ENCODE data around the gene TEX52. TPM values are rescaled to one million over a fixed set of nuclear protein-coding genes. Genes with fewer than 3 reads are reported as not detected.

TEX52 gene
- total and polyA plus RNA-seq, 2 of the 13 experiments (the other 11 are each of a cell fraction or from before 2014, with no cell fraction given) = 0.05 TPM; not detected in 1

DNA sequence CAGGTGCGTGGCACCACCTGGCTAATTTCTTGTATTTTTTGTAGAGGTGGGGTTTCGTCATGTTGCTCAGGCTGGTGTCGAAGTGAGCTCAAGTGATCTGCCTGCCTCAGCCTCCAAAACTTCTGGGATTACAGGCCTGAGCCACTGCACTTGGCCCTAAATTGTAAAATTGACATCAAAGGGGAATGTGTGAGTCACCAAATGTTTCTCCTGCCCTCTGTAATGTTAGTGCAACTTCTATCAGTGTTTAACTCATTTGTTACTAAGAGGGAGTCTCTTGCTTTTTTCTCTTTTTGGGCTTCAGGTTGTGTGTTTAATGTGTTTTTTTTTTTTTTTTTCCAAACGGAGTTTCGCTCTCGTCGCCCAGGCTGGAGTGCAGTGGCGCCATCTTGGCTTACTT is 36.2 kb upstream of the TEX52 start:
- no peak for FAIRE-seq
- Histone ChIP-seq H4K20me1 (ENCODE audit: insufficient read depth, low read length) (no peaks in the 10 kb centered on the region), H3K36me3 (replicated peaks in 1 of 2; ENCODE audit: control insufficient read depth in 1 of 2, insufficient read depth in 2 of 2, low read length in 2 of 2) (peaks cover 0 to 4% of the 10 kb centered on the region in 2 experiments; a peak in 1 of 5 replicates), H3K4me2 (ENCODE audit: low read depth, low read length) (peak overlapping the region; percentile 18; the same call in 1 of the 2 replicates), H3K9me3 (ENCODE audit: low read length) (no peaks in the 10 kb centered on the region), H2AFZ (ENCODE audit: low read length) (no peak overlapping the region), H3K79me2 (ENCODE audit: insufficient read depth, low read length) (peaks cover 26% of the 10 kb centered on the region), H3K4me3 (replicated peaks in 1 of 3; ENCODE audit: insufficient read depth in 1 of 3, low read depth in 2 of 3, low read length in 3 of 3) (no peak overlapping the region; a peak in 1 of 6 replicates), H3K27ac (ENCODE audit: extremely low read length, insufficient read depth, low read length) (no peak overlapping the region), H3K9ac (ENCODE audit: insufficient read depth, low read depth, low read length) (no peak overlapping the region), H3K4me1 (ENCODE audit: insufficient read depth, low read length) (peaks cover 45% of the 10 kb centered on the region), H3K27me3 (ENCODE audit: control insufficient read depth in 1 of 2, insufficient read depth in 2 of 2, low read length in 2 of 2) (no peaks in the 10 kb centered on the region)
- CTCF ChIA-PET (ENCODE audit: low intra/inter-chr PET ratio, low total read pairs) = no interaction called here
- 87% methylated on average over 8 of the region's 8 CpGs for WGBS (ENCODE audit: low lambda C conversion rate)
- no peak for ATAC-seq
- BruUV-seq (replicated peaks) = no TSS peak
- in situ Hi-C loops (cut with HindIII; ENCODE audit: extremely low pct_ligation_motif_present, low pct_unique_long_range_greater_than_20kb) = no loop called here
- intact Hi-C loops (cut with micrococcal nuclease; ENCODE audit: unreplicated experiment) = loop anchor here (5.0 kb wide), 1 partner anchor 69 kb away; no protein-coding TSS in a partner anchor
- TF ChIP-seq KAT7 (CRISPR knock-in tag; IDR thresholded peaks at IDR 0.05; ENCODE audit: borderline replicate concordance) (no peak), ZNF747 (CRISPR knock-in tag; IDR thresholded peaks at IDR 0.05; ENCODE audit: borderline replicate concordance) (no peak), ONECUT2 (CRISPR knock-in tag; IDR thresholded peaks at IDR 0.05) (no peak), TCF7 (IDR thresholded peaks at IDR 0.05; ENCODE audit: low read depth) (peak; percentile 28; the same call in 1 of the 2 replicates), PHF20 (CRISPR knock-in tag; IDR thresholded peaks at IDR 0.05) (no peak), ZNF652 (CRISPR knock-in tag; IDR thresholded peaks at IDR 0.05; ENCODE audit: borderline replicate concordance, low read depth) (peak; percentile 68; the same call in 1 of the 2 replicates), LCORL (IDR thresholded peaks at IDR 0.05) (no peak), LCORL (CRISPR knock-in tag; IDR thresholded peaks at IDR 0.05) (peak; percentile 55; the same call in 1 of the 2 replicates), XBP1 (CRISPR knock-in tag; IDR thresholded peaks at IDR 0.05) (no peak), POLR2AphosphoS5 (IDR thresholded peaks at IDR 0.05; ENCODE audit: low read depth, low read length) (no peak), FIP1L1 (IDR thresholded peaks at IDR 0.05; ENCODE audit: borderline replicate concordance, insufficient read depth, low read depth, low read length) (no peak), ZC3H13 (CRISPR knock-in tag; IDR thresholded peaks at IDR 0.05) (no peak), SAP130 (CRISPR knock-in tag; IDR thresholded peaks at IDR 0.05; ENCODE audit: low read depth) (peak; percentile 38), FOSL2 (CRISPR knock-in tag; IDR thresholded peaks at IDR 0.05) (peak; percentile 82), ZNF441 (CRISPR knock-in tag; IDR thresholded peaks at IDR 0.05; ENCODE audit: borderline replicate concordance) (no peak)
- TF ChIP-seq, protein P1, sequence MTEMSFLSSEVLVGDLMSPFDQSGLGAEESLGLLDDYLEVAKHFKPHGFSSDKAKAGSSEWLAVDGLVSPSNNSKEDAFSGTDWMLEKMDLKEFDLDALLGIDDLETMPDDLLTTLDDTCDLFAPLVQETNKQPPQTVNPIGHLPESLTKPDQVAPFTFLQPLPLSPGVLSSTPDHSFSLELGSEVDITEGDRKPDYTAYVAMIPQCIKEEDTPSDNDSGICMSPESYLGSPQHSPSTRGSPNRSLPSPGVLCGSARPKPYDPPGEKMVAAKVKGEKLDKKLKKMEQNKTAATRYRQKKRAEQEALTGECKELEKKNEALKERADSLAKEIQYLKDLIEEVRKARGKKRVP (CRISPR knock-in tag; IDR thresholded peaks at IDR 0.05) = peak in 1 of 2 experiments; percentile 68; a peak in 1 of 4 replicates
- POLR2A ChIA-PET = no interaction called here
- peak; percentile 46 for DNase-seq (ENCODE audit: low spot score)

All from HepG2 (cell line).